HUDEP-2 (cell line): Measurements from ENCODE around the gene CDH5.
"Not testable (repeated sequence)": the region's sequence is repeated elsewhere in the genome, so short reads cannot be mapped to it uniquely, and the experiment has no call there.

Source experiments
- DNase-seq, 76 experiments: peaks; one replicate each; lab custom pipeline; 2025; ENCODE audit not compliant: unreplicated experiment in 76 of 76; lab: John Stamatoyannopoulos, UW

The CDH5 gene

DNA sequence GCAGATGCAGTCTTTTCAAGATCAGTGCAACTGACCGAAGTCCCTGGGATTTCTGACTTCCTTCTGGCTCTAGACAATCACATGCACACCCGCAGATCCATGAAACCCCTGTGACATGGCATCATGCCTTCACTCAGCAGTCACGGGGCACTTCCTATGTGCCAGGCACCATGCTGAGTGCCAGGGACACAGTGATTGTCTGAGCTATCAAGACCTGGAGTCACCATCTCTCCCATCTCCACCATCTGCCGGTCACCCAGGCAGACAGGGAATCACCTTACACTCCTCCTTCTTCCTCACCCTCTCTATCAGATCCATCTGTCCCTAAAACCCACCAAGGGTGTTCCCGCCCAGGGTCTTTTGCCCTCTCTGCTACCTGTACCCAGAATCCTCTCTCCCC, 65.9 kb downstream of the CDH5 start:
- DNase-seq = no peak

DNA sequence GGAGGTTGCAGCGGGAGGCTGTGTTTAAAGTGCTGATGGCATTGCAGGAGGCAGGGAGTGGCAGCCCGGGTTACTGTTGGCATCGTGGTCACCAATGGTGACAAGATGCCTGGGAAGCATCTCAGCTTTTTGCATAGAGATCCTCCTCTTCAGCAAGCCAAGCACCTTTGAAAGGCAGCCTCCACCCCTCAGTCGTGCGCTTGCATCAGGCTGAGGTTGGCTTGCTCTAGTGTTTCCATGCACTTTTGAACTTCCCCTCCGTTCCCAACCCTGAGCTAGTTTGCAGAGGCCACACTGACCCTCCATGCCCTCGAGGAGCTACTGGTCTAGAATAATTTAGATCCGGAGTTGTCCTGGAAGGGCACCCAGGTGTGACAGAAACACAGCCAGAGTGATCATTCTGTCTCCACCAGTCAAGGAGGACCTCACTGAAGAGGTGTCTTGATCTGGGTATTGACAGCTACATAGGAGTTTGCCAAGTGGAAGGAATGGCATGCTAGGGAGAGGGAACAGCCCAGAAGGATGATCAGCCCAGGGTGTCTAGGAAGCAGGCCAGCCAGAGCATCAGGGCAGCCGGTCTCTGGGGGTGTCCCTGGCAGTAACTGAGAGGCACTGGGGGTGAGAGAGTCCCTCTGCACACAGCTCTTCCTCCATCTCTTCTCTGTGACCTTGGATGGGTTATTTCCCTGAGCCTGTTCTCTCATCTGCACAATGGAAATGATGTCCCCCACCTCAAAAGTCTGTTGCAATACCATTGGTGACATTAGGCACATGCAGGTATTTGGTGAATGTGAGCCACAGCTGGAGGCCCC, 68.3 kb downstream of the CDH5 start:
- no peak for DNase-seq

DNA sequence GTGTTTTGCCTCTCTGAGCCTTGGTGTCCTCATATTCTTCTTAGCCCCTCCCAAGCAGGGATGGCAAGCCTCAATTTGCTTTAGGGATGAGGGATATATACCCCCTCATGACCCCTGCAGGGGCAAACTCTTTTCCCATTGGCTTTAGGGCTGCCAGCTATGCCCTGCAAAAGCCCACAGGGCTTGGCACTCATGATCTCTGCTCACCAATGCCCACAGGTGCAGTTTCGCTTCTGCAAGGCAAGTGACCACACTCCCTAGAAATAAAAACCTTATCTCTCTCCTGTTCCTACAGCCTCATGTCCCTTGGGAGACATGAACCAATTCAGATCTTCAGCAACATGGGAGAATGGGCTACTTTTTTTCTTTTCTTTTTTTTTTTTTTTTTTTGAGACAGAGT, 69.4 kb downstream of the CDH5 start:
- no peak for DNase-seq

GRCh38 chr16:66437391-66437945, 71.0 kb downstream of the CDH5 start:
- DNase-seq = no peak

- DNase-seq = no peak
Observed at GRCh38 chr16:66438536-66438935, 72.0 kb downstream of the CDH5 start.

DNA sequence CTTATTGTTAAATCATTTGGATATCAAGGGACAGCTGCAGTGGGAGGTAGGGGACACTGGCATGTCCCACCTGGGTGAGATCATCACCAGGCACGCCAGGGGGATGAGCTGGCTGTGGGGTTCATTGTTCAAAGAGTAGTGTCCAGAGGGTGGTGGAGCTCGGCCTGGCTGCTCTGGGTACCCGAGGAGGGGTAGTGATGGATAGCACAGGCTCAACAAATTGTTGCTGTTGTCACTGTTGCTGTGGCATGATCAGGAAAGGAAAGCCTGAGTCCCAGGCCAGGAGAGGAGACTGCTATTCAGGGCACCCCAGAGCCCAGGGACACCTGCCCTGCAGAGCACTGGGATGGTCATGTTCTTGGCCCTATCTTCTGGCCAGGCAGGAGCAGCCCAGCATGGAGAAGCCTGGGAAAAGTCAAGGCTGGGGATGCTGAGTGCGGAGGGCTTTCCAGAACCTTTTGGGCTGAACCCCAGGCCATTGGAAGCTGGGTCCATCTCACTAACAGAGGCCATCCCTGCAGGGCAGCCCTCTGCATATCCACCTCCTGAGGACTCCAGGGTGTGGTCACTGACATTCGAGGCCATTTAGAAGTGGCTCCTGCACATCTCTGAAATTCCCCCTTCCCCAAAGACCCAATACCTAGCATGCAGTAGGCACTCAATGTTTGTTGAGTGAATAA, 72.7 kb downstream of the CDH5 start:
- no peak for DNase-seq

GRCh38 chr16:66440271-66440802, 73.8 kb downstream of the CDH5 start:
- DNase-seq = no peak

GRCh38 chr16:66440970-66441369, 74.5 kb downstream of the CDH5 start:
- no peak for DNase-seq

GRCh38 chr16:66441586-66442375, 75.3 kb downstream of the CDH5 start:
- no peak for DNase-seq

DNA sequence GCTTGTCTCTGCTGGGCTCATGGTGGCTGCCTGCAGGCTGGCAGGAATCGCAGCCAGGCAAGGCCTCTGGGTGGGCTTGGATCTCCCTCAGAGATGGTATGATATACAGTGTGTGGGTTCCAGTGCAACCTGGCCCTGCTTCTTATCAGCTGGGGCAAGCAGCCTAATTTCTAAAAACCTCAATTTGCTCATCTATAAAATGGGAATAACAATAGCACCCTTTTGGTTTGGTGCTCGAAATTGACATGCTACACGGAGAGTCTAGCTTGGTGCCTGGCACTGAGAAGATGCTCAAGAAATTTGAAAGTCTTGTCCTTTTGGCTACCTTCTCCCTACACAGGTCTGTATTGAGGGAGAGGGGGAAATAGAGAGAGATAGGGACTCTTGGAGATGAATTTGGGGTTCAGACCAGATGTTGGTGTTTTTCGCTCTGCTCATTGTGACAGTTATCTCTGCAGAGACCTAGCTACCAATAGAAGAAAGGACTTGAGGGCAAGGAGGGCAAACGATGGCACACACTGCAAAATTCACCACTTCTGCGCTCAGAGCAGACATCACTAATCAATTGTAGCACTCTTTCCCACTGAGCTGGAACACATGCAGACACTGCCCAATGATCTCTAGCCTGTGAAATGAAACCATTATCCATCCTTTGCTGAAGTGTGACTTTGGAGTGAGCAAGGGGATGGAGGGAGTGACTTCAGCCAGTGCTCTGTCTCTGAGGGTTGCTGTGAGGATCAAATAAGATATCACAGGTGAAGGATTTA, 76.2 kb downstream of the CDH5 start:
- no peak for DNase-seq

DNA sequence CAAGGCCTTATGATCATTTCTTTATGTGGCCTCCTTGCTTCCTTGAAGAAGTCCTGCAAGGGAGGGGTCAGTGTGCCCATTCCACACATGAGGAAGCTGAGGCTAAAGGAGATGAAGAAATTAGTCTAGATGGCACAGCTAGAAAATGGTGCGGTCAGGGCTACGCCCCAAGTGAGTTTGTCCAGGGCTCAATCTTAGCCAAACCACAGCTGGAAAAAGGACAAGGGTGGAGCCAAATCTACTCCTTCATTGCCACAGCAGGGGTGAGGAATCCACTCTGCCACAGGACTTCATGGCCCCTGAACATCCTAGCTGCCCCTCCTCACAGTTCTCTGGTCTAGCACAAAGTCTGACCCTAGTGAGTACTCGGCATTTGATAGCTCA, 76.8 kb downstream of the CDH5 start:
- DNase-seq = no peak

DNA sequence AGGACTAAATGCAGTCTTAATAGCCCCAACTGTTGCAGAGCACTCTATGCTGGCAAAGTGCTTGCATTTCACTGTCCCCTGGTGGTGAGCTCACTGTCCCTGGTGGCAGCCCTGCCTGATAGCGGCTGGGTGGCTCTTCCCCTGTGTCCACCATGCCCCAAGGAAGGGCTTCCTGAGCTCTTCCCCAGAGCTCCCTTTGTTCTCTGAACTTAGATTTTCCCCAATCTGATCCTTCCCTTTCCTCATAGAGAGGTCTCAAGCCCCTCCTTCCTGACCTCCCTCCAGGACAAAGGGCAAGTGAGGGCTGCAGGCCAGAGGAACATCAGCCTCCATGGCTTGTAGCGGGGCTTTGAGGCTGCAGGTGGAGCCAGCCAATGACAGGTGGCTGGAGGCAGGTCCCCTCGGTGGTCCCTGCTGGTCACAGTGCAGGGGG, 77.6 kb downstream of the CDH5 start:
- DNase-seq = peak in 2 of 76 experiments; percentile 3 to 10

DNA sequence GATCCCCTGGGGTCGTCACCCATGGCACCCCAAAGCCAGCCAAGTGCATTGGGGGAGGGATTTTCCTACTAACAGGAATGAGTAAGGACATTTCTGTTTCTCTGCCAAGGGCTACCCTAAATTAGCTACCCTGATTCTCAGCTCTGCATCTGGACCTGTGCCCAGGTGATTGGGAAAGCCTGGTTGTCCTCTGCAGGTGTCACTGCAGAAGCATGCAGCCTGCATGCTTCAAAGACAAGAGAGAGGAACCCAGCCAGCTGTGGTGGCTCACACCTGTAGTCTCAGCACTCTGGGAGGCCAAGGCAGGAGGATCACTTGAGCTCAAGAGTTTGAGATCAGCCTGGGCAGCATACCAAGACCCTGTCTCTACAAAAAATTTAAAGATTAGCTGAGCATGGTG, 80.2 kb downstream of the CDH5 start:
- no peak for DNase-seq

- DNase-seq = no peak
Observed at GRCh38 chr16:66447491-66447890, 81.0 kb downstream of the CDH5 start.

DNA sequence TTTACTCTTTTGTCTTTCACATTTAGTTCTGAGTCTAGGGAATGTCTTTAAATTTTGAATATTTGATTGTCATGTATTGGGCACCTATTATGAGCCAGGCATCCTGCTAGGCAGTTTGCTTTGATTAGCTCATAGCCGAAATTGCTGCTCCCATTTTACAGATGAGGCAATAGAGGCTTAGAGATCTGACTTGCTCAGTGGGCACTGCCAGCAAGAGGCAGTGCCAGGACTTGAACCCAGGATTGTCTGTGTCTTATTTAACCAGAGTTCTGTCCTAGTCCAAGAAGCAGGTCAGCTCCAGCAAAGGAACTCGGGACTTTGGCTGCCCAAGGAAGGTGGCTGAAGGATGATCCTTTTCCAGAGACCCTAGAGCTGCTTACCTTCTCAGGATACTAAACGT, 85.1 kb downstream of the CDH5 start:
- DNase-seq = no peak

GRCh38 chr16:66453230-66453629, 86.7 kb downstream of the CDH5 start:
- DNase-seq = not testable (repeated sequence)
